ENCODE data around the gene RPS24.

RPS24 gene

DNA sequence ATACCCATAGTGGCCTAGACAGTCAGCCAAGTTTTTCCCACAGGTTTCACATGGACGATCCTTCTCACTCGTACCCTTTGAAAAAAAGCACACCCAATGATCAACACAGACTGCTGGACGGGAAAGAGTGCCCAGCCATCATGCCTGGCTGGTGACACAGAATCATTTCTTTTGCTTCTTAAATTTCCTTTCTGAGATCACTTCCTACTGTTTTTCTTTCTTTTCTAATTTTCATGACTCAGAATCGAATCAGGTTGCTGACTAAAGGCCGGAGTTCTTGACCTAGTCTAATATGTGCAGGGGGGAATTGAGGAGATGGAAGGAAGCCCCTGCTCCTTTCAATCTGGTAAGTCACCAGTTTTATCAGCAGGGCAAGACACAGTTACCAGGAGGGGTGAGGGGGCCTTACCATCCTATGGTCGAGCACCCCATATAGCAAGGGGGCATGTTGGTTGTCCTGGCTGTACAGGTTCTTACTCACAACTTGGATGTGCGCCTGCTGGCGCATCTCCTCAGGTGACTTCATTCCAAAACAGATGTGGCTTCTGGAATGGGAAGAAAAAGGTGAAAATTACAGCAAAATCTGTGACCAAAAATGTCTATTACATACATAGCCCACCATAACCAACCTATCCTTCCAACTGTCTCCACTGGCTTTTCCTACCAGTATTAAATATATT is 7.8 kb upstream of the RPS24 start:
- no peak for DNase-seq (ENCODE audit: low read depth, low spot score)

DNA sequence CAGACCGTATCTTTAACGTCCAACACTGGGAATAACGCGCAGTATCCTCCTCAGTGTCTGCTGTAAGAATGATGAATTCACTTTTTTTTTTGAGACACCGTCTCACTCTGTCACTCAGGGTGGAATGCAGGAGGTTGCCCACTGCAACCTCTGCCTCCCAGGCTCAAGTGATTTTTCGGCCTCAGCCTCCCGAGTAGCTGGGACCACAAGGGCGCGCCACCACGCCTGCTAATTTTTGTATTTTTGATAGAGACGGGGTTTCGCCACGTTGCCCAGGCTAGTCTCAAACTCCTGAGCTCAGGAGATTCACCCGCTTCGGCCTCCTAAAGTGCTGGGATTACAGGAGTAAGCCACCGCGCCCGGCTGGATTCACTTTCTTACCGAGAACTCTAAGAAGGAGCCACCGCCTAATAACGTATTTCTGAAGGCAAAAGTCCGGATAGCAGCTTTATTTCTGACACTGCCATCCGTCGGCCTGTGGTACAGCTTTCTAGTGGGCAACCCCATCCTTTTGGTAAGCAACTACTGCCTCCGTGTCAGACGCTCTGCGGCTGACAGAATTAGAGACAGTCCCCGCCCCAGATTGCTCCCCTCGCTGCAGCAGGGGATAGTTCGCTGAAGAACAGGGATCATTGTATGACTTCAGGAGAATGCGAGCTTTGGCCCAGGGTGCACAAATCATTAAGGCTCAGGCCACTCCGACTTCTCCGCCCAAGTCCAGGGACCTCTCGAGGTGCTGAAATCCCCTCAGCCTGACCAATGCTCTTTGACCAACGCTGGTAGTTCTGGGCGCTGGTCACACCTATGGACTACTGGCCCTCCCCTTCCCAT is 5.0 kb upstream of the RPS24 start:
- DNase-seq (ENCODE audit: low read depth, low spot score) = no peak

DNA sequence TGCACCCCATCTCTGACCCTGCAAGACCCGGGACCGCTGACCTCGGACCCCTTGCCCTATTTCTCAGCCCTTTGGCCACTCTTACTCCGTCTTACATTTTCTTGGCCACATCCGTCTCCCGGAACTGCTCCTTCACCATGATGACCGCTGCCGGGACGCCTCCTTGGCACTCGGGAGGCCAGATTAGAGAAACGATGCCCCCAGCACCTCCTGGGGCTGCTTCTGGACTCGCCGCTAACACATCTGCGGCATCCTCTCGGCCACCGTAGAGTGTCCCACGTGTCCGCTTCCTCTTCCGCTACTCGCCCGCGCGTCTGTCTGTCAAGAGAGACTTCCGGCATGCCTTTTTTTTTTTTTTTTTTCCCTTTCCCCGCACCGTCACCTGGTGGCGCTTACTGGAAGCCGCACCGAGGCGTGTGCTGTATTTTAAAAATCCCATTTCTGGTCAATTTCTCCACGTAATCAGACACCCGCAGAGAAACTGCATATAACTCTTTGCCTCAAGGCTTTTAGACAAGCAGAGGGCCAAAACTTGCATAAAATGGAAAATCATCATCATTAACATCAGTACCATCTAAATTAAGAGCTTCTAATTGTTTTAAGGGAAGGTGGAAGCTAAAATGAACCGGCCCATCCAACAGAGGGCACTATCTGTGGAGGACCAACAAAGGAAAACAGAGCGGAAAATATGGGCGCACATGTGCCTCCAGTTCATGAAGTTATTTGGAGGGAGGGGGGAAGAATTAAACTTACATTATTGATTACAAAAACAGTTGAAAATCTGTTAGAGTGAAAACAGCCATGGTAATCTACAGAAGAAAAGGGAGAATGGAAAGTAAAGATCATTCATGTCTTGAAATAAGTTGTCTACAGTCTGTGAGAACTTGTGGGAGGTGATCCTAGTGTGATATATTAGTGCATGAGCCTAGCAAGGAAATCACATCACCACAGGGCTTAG is 4.1 kb upstream of the RPS24 start, which contains the start of gene POLR3A:
Gene POLR3A (minus strand): TSS at position 247 of the 958 bp plus-strand sequence. CDS start 108 bp downstream, at position 139.
- peak; percentile 80 for DNase-seq (ENCODE audit: low read depth, low spot score)

DNA sequence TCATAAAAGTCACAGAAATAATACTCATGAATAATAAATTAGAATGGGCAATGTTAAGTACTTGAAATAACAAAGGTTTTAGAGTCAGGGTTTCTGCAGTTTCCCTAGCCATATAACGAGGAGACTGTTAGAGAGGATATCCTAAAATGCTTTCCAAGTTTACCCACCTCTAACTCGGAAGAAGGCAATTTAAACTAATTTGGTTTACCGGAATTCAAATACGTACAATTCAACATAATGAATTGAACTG is 351 bp upstream of the RPS24 start:
- DNase-seq (ENCODE audit: low read depth, low spot score) = no peak

DNA sequence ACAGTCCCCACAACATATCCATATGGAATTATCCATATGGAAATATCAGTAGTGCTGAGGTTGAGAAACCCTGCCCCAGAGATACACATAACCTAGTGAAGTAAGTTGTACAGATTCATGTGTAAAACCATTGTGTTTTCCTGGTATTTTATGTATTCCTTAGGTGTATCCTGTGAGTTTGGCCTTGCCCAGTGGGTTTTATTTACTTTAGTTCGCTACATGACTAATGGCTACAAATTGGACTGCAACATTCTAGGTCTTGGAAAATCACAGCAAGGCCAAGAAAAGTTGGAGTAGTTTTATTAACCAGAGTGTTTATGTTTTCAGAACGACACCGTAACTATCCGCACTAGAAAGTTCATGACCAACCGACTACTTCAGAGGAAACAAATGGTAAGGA is 1.4 kb downstream of the RPS24 start:
- DNase-seq (ENCODE audit: low read depth, low spot score) = no peak

DNA sequence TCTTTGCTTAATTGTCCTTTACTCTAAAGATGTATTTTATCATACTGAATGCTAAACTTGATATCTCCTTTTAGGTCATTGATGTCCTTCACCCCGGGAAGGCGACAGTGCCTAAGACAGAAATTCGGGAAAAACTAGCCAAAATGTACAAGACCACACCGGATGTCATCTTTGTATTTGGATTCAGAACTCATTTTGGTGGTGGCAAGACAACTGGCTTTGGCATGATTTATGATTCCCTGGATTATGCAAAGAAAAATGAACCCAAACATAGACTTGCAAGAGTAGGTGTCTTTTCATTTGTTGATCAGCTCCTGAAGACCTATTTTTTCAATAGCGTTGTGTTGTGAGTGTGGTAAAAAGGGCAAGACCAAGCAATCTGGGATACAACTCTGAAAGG is 1.8 kb downstream of the RPS24 start:
- no peak for DNase-seq (ENCODE audit: low read depth, low spot score)

DNA sequence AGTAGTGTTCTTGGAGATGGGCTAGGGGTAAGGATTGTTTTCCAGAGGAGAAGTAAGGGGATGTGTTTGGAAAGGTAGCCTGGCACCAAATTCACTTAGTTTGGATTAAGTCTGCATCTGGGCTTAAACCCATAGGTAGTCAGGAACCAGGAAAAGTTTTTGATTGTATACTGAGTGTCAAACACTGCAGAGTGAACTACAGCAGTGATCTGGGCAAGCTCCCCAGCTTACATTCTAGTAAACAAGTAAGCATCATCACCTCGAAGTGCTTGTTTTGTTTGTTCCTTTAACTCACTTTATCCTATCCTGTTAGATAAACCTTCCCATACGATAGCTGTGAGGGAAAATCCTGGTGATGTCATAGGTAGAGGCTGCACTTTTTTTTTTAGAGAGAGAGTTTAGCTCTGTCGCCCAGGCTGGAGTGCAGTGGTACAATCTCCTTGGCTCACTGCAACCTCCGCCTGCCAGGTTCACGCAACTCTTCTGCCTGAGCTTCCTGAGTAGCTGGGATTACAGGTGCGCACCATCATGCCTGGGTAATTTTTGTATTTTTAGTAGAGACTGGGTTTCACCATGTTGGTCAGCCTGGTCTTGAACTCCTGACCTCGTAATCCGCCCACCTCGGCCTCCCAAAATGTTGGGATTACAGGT is 2.4 kb downstream of the RPS24 start:
- DNase-seq (ENCODE audit: low read depth, low spot score) = no peak

DNA sequence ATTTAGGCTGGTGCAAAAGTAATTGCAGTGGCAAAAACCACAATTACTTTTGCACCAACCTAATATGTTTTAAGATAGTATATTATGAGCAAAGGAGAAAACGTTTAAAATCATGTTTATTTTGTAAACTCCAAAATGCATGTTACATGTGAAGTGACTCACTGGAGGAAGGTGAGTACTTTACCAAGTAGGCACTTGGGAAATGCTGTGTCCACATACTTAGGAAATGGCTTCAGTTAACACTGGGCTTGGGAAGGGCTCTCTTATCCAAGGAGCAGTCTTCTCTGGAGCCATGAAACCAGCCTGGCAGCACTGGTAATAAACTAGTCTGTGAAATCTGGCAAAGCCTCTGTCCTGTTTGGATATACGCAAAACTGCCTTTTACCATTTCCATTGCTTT is 4.4 kb downstream of the RPS24 start:
- DNase-seq (ENCODE audit: low read depth, low spot score) = no peak

DNA sequence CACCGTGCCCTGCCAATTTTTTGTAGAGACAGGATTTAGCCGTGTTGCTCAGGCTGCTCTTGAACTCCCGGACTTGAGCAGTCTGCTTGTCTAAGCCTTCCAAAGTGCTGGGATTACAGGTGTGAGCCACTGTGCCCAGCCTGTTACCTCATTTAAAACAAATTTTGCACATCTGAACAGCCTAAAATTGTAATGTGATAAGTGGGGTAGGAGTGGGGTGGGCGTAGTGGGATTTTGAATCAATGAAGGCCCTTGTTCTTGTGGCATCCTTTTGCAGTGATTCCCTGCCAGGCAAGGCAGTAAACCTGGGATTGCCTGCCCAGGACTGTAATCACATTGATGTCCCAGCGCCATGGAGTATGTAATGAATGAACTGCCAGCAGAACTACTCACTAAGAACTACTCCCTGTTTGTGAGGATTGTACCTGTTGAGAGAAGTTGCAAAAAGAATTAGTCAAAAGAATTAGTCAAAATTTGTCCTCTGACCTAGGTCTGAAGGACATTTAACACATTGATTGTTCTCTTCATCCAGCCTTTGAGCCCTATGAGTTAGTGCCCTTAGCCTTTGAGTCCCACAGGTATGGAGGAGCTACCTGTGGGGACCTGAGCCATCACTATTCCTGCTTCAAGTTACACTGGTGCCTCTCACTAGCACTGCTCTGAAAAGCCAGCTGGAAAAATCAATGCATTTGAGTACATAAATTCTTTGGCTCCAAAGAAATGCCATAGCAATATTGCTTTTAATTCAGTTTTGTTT is 5.3 kb downstream of the RPS24 start:
- DNase-seq (ENCODE audit: low read depth, low spot score) = no peak

DNA sequence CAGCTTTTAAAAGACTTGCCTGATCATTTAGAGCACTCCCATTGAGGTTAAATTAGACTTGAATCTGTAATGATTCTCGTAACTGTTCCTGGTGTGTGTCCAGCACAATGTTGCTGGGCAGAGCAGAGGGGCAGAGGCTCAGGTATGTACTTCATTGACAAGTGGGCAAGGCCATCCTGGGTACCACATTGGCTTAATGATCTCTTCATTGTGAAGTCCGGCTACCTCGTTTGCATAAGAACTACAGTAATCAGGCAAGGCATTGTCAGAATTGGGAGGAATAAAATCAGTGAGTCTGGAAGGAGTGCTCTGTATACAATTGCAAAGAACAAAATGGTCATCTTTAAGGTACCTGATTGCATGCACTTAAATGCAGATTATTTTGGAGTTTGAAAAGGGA is 6.1 kb downstream of the RPS24 start:
- DNase-seq (ENCODE audit: low read depth, low spot score) = no peak

DNA sequence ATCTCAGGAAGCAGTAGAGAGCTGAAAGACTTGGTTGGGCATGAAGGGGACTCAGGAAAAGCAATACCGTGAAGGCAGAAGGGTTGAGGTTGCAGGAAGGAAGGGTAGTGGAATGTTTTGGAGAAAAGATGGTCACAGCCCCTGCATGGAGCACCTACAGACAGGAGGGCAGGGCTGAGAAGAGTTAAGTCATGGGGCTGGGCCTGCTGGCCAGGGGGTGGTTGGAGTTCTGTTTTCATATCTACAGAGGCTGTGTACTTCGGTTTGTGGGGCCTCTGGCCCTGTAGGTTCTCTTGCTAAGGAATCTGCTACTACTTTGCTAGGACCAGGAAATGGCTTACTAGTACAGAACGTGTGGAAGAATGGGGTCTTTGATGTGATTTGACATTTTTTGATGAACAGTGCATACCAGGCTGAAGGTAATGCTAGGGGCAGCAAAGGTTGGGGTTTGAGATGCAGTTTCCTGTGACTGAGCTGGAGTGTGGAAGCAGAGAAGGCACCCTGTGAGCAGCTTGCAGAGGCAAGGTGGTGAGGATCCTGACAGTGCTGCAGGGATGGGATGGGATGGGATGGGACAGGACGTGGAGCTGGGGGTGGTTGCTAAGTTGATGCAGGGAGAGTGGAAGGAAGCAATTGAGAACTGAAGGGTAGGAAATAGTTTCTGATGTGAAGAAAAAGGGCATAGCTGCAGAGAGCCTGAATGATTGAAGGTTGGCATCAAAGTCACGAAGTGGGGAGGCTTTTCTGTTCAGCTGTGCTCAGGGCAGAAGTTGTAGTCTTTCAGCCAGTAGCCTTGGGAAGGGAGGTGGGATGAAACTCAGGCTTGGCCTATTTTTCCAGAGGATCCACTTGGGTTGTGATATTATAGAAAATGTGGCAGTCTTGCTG is 7.8 kb downstream of the RPS24 start:
- no peak for DNase-seq (ENCODE audit: low read depth, low spot score)

DNA sequence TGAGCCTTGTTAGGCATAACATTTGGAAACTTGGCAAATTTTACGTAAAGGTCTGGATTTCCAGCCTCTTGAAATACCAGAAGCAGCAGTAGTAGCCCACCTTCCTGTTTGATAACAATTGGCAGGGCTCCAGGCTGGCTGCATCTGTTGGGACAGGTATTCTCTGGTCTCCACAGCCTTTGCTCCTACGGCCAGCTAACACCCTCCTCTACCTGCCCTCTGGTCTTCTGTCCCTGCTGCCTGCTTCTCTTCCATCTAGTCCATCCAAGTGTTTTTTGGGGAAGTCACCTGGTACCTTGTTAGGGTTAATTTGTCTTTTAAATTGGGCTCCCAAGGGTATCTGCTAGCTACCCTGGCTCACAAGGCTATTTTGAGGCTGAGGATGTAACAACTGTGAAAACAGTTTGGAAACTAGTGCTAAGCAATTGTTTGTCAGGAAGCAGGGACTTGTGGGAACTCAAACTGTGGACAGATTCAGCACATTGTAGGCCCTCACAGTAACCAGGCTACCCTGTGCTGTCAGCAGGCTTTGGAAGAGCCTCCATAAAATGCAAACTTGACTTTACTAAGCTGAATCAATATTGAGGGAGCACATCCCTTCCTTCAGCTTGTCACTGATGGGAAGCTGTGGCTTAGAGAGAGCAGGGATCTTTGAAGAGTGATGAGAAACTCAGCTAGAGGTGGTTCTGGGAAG is 8.5 kb downstream of the RPS24 start:
- no peak for DNase-seq (ENCODE audit: low read depth, low spot score)

DNA sequence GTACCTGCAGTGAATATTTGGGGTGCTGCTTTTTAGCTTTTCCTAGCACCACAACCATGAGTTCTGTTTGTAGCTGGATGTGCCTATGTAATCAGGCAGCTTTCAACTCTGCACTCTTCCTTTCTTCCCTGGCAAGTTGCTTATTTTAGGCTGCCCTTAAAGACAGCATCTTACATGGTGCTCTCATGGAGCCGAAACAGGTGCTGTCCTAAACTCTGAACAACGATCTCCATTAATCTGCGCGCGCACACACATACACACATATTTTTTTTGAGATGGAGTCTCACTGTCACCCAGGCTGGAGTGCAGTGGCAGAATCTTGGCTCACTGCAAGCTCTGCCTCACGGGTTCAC is 9.1 kb downstream of the RPS24 start:
- no peak for DNase-seq (ENCODE audit: low read depth, low spot score)

DNA sequence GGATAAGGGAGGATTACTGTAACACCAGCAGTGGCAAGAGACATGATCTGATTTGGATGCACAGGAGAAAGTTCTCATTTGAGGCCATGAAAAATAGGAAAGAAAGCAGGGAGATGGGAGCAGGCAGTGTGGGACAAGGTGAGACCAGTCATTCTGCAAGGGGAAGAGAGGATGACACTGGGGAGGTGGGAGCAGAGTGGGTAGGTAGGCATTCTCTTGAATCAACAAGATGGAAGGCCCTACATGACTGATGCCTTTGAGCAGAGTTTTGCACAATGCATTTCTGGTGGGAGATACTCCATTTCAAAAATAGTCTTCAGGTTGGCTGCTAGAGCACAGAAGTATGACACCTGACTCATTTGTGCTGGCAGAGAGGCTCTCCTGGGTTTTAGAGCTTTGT is 10.5 kb downstream of the RPS24 start:
- no peak for DNase-seq (ENCODE audit: low read depth, low spot score)

DNA sequence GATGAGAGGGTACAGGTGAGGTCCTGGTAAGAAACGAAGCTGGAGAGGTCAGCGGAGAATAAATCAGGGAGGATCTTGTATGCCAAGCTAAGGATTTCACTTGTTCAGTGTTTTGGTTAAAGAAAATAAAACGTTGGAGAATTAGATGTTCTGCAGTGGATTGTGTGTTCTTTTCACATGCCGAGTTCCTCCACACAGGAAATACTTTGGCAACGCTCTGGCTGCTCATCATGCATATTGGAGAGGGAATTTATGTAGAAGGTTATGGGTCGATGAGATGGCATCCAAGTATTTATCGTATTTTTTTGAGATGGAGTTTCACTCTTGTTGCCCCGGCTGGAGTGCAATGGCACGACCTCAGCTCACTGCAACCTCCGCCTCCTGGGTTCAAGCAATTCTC is 11.0 kb downstream of the RPS24 start:
- no peak for DNase-seq (ENCODE audit: low read depth, low spot score)

DNA sequence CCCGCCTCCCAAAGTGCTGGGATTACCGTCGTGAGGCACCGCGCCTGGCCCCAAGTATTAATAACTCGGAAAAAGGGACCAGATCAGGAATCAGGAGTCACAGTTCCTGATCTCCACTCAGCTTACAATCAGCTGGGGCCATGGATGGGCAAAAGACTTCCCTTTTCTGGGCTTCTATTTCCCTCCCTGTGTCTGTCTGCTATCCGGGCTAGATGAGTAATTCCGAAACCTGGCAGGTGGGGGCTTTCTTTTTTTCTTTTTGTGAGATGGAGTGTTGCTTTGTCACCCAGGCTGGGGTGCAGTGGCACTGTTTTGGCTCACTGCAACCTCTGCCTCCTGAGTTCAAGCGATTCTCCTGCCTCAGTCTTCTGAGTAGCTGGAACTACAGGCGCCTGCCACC is 11.6 kb downstream of the RPS24 start:
- no peak for DNase-seq (ENCODE audit: low read depth, low spot score)

DNA sequence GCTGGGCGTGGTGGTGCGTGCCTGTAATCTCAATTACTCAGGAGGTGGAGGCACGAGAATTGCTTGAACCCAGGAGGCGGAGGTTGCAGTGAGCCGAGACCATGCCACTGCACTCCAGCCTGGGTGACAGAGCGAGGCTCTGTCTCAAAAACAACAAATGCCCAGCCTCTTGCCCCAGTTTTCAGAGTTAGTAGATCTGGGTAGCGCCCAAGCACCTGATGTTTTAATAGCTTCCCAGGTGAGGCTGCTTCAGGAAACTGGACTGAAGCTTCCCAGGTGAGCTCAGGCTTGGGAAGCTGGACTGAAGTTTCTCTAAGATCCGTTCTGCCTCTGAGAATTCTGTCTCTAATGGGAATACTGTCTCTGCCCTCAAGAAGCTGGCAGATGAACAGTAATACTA is 12.2 kb downstream of the RPS24 start:
- no peak for DNase-seq (ENCODE audit: low read depth, low spot score)

DNA sequence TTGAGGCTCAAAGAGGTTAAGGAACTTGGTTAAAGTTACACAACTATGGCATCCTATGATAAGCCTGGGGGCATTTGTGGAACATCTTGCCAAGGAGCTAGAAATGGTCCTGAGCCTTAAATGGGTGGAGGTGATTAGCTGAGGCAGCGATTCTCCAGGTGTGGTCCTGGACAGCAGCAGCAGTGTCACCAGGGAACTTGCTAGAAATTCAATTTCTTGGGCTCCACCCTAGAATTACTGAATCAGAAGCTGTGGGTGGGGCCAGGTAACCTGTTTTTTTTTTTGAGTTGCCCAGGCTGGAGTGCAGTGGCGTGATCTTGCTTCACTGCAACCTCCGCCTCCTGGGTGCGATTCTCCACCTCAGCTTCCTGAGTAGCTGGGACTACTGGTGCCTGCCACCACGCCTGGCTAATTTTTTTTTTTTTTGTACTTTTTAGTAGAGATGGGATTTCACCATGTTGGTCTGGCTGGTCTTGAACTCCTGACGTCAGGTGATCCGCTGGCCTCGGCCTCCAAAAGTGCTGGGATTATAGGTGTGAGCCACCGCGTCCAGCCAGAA is 13.1 kb downstream of the RPS24 start:
- DNase-seq (ENCODE audit: low read depth, low spot score) = no peak

DNA sequence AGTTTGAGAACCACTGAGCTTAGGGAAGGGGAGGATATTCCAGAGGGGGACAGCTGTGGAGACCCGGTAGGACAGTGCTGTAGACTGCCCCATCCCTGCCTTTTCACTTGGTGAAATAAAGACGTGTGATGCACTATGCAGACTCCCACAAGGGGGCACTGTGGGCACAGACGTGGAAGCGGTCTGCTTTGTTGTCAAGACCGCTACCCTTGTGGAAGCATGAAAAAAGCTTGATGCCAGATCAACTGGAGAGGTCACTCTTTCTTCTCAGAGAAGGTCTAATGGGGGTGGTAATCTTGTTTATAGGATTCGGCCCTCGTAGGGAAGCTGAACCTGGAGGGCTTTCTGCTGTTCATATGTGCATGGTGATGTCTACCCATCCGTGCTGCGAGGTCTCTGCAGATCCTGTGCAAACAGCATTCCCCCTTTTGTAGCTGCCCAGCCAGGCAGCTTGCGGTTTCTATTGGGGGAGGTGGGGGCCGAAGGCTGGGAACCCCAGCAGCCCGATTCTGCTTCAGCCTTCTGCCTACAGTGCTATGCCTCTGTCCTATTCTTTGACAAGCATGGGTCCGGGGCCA is 13.7 kb downstream of the RPS24 start:
- peak; percentile 63 for DNase-seq (ENCODE audit: low read depth, low spot score)

Measured in activated CD4-positive, CD25-positive, alpha-beta regulatory T cell treated with anti-CD3 and anti-CD28 coated beads, Interleukin-2, amount 50 U/mL, for 16 hours (primary cell).